CD1c-positive myeloid dendritic cell (primary cell): ENCODE data around the gene NUMA1.

ENCODE experiments used
- DNase-seq: peaks from one replicate; pipeline ENCODE4 v3.0.0-alpha.2; 2016; ENCODE audit errors: extremely low spot score

The NUMA1 gene

DNA sequence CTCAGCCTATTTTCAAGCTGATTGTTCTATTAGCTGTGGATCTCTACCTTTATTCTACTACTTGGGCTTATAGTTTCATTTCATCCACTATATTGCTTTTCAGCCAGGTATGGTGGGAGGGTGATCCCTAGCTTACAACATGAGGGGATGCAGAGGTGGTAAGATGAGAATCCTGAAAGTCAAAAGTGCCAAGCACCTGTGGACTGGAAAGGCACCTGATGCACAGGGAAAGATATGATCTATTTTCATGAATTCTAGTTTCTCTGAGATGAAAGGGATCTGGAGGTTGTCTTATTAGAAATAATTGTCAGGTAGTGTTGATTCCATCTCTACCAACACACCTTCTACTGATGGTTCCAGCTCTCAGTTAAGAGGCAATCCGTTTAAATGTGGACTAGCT lies 103.3 kb downstream of the NUMA1 start:
- DNase-seq, result no peak

DNA sequence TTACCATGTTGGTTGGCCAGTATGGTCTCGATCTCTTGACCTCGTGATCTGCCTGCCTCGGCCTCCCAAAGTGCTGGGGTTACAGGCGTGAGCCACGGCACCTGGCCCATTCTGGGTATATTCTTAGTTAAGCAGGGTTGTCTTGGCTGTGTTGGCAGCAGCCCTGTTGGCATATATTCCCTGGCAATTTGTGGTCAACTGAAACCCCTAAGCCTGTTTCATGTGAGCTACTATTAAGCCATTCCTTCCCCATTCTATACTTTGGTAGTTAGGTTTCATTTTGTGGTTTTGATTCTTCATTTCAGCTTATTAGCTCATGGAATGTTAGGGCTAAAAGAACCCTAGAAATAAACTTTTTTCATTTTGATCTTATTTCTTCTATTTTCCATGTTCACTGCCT lies 103.8 kb downstream of the NUMA1 start:
- no peak for DNase-seq

DNA sequence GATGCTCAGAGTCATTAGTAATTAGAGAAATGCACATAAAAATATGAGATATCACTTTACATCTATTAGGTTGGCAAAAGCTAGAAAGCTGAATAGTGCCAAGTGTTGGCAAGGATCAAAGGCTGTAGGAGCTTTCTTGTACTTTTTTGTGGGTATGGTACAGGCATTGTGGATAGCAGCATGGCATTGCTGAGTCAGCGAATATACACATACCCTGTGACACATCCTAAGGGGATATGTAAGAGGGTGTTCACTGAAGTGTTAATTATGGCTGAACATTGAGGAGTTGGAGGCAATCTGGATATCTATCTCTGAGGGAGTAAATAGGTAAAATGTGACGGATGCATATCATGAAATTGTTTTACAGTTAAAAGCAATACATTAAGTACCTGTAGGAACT lies 108.7 kb downstream of the NUMA1 start:
- DNase-seq, result no peak

DNA sequence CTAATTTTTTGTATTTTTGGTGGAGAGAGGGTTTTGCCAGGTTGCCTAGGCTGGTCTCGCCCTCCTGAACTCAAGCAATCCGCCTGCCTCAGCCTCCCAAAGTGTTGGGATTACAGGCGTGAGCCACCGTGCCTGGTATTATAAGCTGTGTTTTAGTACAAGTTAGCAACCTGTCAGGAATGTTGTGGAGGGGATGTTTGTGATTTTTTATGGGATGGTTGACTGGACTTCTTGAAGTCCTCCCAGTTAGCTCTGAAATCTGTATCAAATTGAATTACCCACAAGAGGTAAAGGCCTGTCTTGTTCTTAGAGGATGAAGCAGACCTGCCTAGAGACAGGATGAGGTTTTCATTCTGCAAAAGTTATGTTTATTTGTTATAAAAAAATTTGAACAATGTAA lies 115.7 kb downstream of the NUMA1 start:
- no peak for DNase-seq

DNA sequence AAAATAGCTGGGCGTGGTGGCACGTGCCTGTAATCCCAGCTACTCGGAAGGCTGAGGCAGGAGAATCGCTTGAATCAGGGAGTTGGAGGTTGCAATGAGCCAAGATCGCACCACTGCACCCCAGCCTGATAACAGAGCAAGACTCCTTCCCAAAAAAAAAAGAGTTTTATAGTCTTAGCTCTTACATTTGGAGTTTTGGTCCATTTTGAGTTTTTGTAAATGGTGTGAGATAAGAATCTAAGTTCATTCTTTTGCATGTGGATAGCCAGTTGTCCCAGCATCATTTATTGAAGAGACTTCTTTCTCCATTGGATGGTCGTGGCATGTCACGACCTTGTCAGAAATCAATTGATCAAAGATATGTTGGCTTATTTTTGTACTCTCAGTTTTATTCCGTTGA lies 116.9 kb downstream of the NUMA1 start:
- DNase-seq, result no peak

DNA sequence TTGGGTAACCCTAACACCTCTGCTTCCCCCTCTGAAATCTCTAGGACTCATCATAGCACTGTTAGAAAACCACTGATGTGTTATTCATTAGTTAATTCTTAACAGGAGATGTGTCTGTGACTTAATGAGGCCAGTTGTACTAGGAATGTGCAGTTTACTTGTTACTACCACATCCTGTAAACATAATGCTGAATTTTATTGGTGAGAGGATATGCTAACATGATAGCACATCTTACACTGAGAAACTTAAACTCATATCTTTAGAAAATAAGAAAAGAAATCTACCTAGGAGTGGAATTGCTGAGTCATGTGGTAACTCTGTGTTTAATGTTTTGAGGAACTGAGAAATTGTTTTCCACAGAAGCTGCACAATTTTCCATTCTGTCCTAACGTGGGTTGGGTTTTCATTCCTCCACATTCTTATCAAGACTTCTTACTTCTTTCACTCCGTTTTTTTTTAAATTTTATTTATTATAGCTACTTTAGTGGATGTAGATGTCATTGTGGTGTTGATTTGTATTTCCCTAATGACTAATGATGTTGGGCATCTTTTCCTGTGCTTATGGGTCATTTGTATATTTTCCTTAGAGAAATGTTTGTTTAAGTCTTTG lies 117.8 kb downstream of the NUMA1 start:
- DNase-seq, result peak; percentile 79

DNA sequence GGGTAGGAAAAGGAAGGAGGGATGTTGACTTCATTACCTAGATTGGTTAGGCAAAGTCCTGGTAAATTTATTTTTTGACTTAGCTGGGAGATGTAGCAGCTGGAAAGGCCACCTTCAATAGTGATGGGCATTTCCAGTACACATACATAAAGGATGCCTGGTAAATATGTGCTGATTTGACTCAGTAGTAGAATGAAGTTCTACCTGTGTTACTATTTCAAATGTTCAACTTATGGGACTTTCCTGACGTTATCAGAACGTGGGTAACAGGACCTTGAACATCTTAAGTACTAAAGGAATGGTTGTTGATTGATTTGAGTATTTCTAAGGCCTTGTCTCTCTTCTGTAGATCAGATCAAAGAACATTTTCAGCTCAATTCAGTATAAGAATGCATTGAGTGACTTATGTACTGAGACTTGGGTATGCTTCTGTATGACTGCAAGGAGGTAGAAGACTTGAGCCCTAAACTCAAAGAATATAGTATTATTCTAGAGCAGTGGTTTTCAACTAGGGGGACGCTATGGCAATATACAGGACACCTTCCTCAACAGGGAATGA lies 124.4 kb downstream of the NUMA1 start:
- no peak for DNase-seq
